SU-DHL-6 (cell line): ENCODE data around the gene OR52D1.

Experiments
- H2AFZ ChIP-seq: fragments of 200-600 bp; sonication (generic); 2 replicates; pipeline ENCODE4 v1.6.1; 2014; ENCODE audit warnings: low read depth, mild to moderate bottlenecking, moderate library complexity, mixed read lengths, antibody characterized with exemption, low read length; ENCODE audit not compliant: severe bottlenecking
- H3F3A ChIP-seq: fragments of 200-600 bp; shearing (Covaris generic); 2 replicates; pipeline ENCODE4 v1.6.0; 2016; ENCODE audit warnings: antibody characterized with exemption, mild to moderate bottlenecking; ENCODE audit not compliant: insufficient read depth
- H3K27ac ChIP-seq: fragments of 200-600 bp; sonication (generic); 2 replicates; pipeline ENCODE4 v1.5.1; 2016; ENCODE audit warnings: low read depth, mild to moderate bottlenecking, low read length, moderate library complexity, mixed read lengths
- H3K27me3 ChIP-seq: fragments of 200-600 bp; sonication (generic), shearing (Covaris generic); 2 replicates; pipeline ENCODE4 v1.6.0; 2014; ENCODE audit warnings: mild to moderate bottlenecking, low read length
- H3K36me3 ChIP-seq: fragments of 200-600 bp; sonication (generic); 2 replicates; pipeline ENCODE4 v1.6.1; 2014; ENCODE audit warnings: mild to moderate bottlenecking, low read length, mixed read lengths
- H3K4me2 ChIP-seq: fragments of 300-600, 200-600 bp; shearing (Covaris generic), sonication (generic); 2 replicates; pipeline ENCODE4 v1.6.0; 2014; ENCODE audit warnings: low read length, low read depth, mild to moderate bottlenecking; ENCODE audit not compliant: poor library complexity, severe bottlenecking
- H3K4me3 ChIP-seq: fragments of 200-600 bp; sonication (generic); 2 replicates; pipeline ENCODE4 v1.5.1; 2014; ENCODE audit warnings: antibody characterized with exemption, low read length, mild to moderate bottlenecking, mixed read lengths; ENCODE audit not compliant: insufficient read depth, poor library complexity, severe bottlenecking
- H3K79me2 ChIP-seq: fragments of 200-600 bp; sonication (generic); 2 replicates; pipeline ENCODE4 v1.6.1; 2014; ENCODE audit warnings: mild to moderate bottlenecking, low read length, moderate library complexity; ENCODE audit not compliant: insufficient read depth
- H3K9ac ChIP-seq: fragments of 200-600 bp; sonication (generic); 2 replicates; pipeline ENCODE4 v1.7.0; 2014; ENCODE audit warnings: mild to moderate bottlenecking, low read length
- H3K9me2 ChIP-seq: fragments of 200-600 bp; sonication (generic); replicated peaks from 2 replicates; pipeline ENCODE4 v1.6.1; 2014; ENCODE audit warnings: low read length; ENCODE audit not compliant: insufficient read depth
- H3K9me3 ChIP-seq: fragments of 200-600 bp; sonication (generic); 2 replicates; pipeline ENCODE4 v1.6.1; 2014; ENCODE audit warnings: low read length, mixed read lengths; ENCODE audit not compliant: insufficient read depth
- H4K20me1 ChIP-seq: fragments of 200-600 bp; sonication (generic); 2 replicates; pipeline ENCODE4 v1.6.1; 2014; ENCODE audit warnings: low read depth, mild to moderate bottlenecking, antibody characterized with exemption, low read length, moderate library complexity, mixed read lengths
- EZH2phosphoT487 ChIP-seq: fragments of 200-600 bp; sonication (generic), shearing (Covaris generic); conservative IDR thresholded peaks from 2 replicates; pipeline ENCODE4 v1.6.1; 2018; ENCODE audit warnings: mild to moderate bottlenecking, antibody characterized with exemption, low read length, moderate library complexity, mixed read lengths
- TF ChIP-seq, protein P1 (sequence below): fragments of 200-600 bp; sonication (generic); IDR thresholded peaks from one replicate; pipeline ENCODE4 v1.5.1; 2017; ENCODE audit warnings: antibody characterized with exemption, mild to moderate bottlenecking, low read length, moderate library complexity; ENCODE audit not compliant: insufficient read depth, poor library complexity, severe bottlenecking

The OR52D1 gene

DNA sequence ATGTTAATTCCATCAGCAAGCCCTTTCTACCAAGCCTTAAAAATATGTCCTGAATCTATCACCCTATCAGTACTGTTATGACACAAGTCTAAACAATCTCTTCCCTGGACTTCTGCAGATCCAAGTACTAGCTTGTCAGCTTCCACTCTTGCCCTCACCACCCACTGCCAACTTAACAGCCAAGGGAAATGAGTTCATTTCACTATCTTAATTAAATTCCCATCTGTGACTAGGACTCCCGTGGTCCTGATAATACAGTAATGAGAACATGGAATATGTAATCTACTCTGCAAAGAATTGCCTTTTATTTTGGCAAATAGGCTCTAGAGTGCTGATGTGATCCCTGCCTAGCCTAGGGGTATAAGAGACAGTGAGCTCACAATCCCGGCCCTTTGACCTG is 11.2 kb downstream of the OR52D1 start:
- Histone ChIP-seq H3K9me2 (no peaks in the 10 kb centered on the region), H3K27me3 (no peaks in the 10 kb centered on the region), H3K79me2 (no peaks in the 10 kb centered on the region), H3K9me3 (no peaks in the 10 kb centered on the region), H3K27ac (no peak overlapping the region), H2AFZ (no peak overlapping the region), H3F3A (no peaks in the 10 kb centered on the region), H4K20me1 (no peaks in the 10 kb centered on the region), H3K9ac (no peak overlapping the region), H3K36me3 (no peaks in the 10 kb centered on the region), H3K4me2 (no peak overlapping the region), H3K4me3 (no peak overlapping the region)
- no peak for TF ChIP-seq EZH2phosphoT487
- TF ChIP-seq, protein P1, sequence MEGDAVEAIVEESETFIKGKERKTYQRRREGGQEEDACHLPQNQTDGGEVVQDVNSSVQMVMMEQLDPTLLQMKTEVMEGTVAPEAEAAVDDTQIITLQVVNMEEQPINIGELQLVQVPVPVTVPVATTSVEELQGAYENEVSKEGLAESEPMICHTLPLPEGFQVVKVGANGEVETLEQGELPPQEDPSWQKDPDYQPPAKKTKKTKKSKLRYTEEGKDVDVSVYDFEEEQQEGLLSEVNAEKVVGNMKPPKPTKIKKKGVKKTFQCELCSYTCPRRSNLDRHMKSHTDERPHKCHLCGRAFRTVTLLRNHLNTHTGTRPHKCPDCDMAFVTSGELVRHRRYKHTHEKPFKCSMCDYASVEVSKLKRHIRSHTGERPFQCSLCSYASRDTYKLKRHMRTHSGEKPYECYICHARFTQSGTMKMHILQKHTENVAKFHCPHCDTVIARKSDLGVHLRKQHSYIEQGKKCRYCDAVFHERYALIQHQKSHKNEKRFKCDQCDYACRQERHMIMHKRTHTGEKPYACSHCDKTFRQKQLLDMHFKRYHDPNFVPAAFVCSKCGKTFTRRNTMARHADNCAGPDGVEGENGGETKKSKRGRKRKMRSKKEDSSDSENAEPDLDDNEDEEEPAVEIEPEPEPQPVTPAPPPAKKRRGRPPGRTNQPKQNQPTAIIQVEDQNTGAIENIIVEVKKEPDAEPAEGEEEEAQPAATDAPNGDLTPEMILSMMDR = no peak

GRCh38 chr11:5500393-5500801 is 11.9 kb downstream of the OR52D1 start:
- Histone ChIP-seq H3K27ac (no peak overlapping the region), H3K9ac (no peak overlapping the region), H3K4me3 (no peak overlapping the region), H3F3A (no peaks in the 10 kb centered on the region), H3K79me2 (no peaks in the 10 kb centered on the region), H3K9me2 (no peaks in the 10 kb centered on the region), H3K9me3 (no peaks in the 10 kb centered on the region), H2AFZ (no peak overlapping the region), H3K36me3 (no peaks in the 10 kb centered on the region), H4K20me1 (no peaks in the 10 kb centered on the region), H3K27me3 (no peaks in the 10 kb centered on the region), H3K4me2 (no peak overlapping the region)
- TF ChIP-seq EZH2phosphoT487 = no peak
- TF ChIP-seq, protein P1 = no peak

DNA sequence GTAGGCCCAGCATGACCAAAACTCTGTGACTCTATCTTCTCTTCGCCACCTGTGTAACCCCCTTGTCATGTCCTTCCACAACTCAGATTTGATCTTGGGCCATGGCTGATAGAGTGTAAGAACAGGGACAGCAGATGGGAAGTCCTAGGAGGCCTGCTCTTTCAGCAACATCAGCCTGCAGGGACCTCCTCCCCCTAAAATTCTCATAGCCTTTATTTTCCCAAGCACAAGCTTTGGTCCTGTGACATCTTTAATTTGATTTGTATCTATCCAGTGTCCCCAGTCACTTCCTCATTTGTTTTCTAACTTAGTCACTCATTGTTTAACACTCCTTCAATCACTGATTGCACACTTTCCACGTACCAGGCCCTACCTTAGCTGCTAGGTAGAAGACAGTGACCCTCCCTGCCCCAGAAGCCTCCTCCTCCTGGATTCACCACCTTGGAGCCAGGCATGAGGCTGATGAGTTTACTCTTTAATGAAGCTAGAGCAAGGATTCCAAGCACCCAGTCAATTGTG is 16.0 kb downstream of the OR52D1 start:
- Histone ChIP-seq H3K27ac (no peak overlapping the region), H3K9me2 (no peaks in the 10 kb centered on the region), H3K4me3 (no peak overlapping the region), H4K20me1 (no peaks in the 10 kb centered on the region), H2AFZ (no peak overlapping the region), H3K79me2 (no peaks in the 10 kb centered on the region), H3F3A (no peaks in the 10 kb centered on the region), H3K9me3 (no peaks in the 10 kb centered on the region), H3K9ac (no peak overlapping the region), H3K27me3 (no peaks in the 10 kb centered on the region), H3K36me3 (no peaks in the 10 kb centered on the region), H3K4me2 (no peak overlapping the region)
- no peak for TF ChIP-seq EZH2phosphoT487
- TF ChIP-seq, protein P1 = no peak
